Testis (tissue), 2 donors: ENCODE measurements around the gene GIPC1.

Experiments
- CTCF ChIP-seq, 3 experiments: fragments of 450-650 bp in 2 of 3; fragments of 200-600 bp in 1 of 3; sonication (generic) in 1 of 3; IDR thresholded peaks; one replicate each; pipeline ENCODE4 v1.5.1; 2016 to 2019; ENCODE audit warnings: antibody characterized with exemption in 3 of 3, mild to moderate bottlenecking in 2 of 3, moderate library complexity in 1 of 3
- POLR2A ChIP-seq: fragments of 450-650 bp; IDR thresholded peaks from one replicate; pipeline ENCODE4 v1.6.1; 2017; ENCODE audit warnings: antibody characterized with exemption, mild to moderate bottlenecking, moderate library complexity

GRCh38 chr19:14430712-14431111, 65.2 kb downstream of the GIPC1 start:
- TF ChIP-seq CTCF (IDR thresholded peaks at IDR 0.05) = no peak
- TF ChIP-seq POLR2A = no peak
